ENCODE measurements around the gene NFATC1.

Gene NFATC1

DNA sequence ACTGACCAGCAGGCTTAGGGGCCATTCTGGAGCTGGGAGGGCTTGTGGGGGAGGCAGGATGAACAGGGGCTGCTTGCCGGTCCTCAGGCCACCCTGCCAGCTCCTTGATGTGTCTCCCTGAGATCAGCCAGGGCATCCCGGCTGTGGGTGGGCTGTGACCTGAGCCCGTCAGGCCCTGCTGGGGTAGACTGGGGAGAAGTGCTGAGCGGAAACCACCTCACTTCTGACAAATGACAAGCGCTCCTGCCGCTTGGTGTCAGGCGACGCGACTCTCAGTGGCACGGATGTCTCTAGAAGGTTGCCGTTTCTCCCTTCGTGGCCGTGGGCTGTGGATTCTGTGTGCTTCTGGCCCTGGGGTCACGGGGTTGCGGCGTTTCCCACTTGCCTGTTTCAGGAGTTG is 45.7 kb downstream of the NFATC1 start:
- no peaks in the 10 kb centered on the region for H3K36me3 ChIP-seq (ENCODE audit: control insufficient read depth, insufficient read depth, low read length)
- no peak overlapping the region for H3K4me2 ChIP-seq (ENCODE audit: low read length)
- no peak for TF ChIP-seq CTCF (IDR thresholded peaks at IDR 0.05)
- H3K27ac ChIP-seq: no peak overlapping the region
- no peak overlapping the region for H3K9ac ChIP-seq
- H3K4me1 ChIP-seq: no peaks in the 10 kb centered on the region
- H2AFZ ChIP-seq: no peak overlapping the region
- no peaks in the 10 kb centered on the region for H3K9me3 ChIP-seq (ENCODE audit: control insufficient read depth, low read length)
- no peaks in the 10 kb centered on the region for H3K79me2 ChIP-seq
- no peaks in the 10 kb centered on the region for H3K27me3 ChIP-seq (ENCODE audit: control insufficient read depth, insufficient read depth, low read length)
- no peak overlapping the region for H3K4me3 ChIP-seq (ENCODE audit: low read depth, low read length)

DNA sequence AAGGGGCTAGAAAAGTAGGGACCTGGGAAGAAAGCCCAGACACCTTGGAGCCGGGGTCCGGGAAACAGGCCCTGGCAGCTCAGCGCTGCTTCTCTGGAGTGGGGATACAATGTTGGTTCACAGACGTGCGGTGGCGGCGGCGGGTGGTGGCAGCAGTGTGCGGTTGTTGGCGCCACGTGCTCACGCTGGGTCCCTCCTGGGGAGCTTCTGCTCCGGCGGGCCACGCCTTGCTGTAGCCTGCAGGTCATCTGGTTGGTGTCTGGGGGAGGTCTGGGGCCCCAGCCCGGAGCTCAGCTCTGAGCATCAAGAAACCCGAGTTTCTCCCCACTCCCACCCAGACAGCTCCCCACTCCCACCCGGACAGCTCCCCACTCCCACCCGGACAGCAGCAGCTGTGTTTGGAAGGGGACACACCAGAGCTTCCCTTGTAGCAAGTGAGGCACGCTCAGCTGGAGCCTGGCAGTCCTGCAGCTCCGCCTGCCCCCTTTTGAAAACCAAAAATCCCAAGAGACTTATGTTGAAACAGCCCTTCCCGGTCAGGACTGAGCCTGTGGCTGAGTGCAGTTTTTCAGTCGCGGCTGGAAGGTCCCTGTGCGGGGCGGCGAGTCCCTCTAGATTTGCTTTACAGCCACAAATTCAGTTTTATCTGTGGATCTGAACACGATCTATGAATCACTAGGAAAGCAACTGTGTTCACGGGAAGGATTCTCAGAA is 46.9 kb downstream of the NFATC1 start:
- Histone ChIP-seq H3K27ac (no peak overlapping the region), H3K4me3 (ENCODE audit: low read depth, low read length) (no peak overlapping the region), H3K9me3 (ENCODE audit: control insufficient read depth, low read length) (no peaks in the 10 kb centered on the region), H3K36me3 (ENCODE audit: control insufficient read depth, insufficient read depth, low read length) (no peaks in the 10 kb centered on the region), H3K79me2 (no peaks in the 10 kb centered on the region), H3K4me2 (ENCODE audit: low read length) (no peak overlapping the region), H2AFZ (no peak overlapping the region), H3K9ac (no peak overlapping the region), H3K4me1 (no peaks in the 10 kb centered on the region), H3K27me3 (ENCODE audit: control insufficient read depth, insufficient read depth, low read length) (no peaks in the 10 kb centered on the region)
- no peak for TF ChIP-seq CTCF (IDR thresholded peaks at IDR 0.05)

DNA sequence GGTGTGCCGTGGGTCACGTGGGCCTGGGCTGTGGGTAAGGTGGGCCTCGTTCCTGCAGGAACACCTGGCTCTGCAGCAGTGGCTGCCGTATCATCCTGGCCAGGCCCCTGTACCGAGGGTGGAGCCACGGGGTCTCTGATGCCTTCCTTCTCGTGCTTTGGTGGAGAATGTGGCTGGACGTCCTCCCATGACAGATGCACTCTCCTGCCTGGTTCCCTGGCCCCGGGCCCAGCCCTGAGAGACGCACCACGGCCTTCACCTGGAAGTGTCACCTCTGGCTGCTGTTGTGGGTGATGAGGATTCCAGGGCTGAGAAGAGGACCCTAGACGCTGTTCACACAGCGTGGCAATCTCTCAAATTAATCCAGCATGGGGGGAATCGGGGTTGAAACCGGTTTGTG is 49.5 kb downstream of the NFATC1 start:
- no peak for TF ChIP-seq CTCF (IDR thresholded peaks at IDR 0.05)
- Histone ChIP-seq H3K4me2 (ENCODE audit: low read length) (no peak overlapping the region), H3K36me3 (ENCODE audit: control insufficient read depth, insufficient read depth, low read length) (no peaks in the 10 kb centered on the region), H3K4me3 (ENCODE audit: low read depth, low read length) (no peak overlapping the region), H3K4me1 (no peaks in the 10 kb centered on the region), H3K9ac (no peak overlapping the region), H2AFZ (no peak overlapping the region), H3K9me3 (ENCODE audit: control insufficient read depth, low read length) (no peaks in the 10 kb centered on the region), H3K27ac (no peak overlapping the region), H3K79me2 (no peaks in the 10 kb centered on the region), H3K27me3 (ENCODE audit: control insufficient read depth, insufficient read depth, low read length) (no peaks in the 10 kb centered on the region)

- H3K4me2 ChIP-seq (ENCODE audit: low read length): no peak overlapping the region
- TF ChIP-seq CTCF (IDR thresholded peaks at IDR 0.05): no peak
- H2AFZ ChIP-seq: no peak overlapping the region
- H3K9me3 ChIP-seq (ENCODE audit: control insufficient read depth, low read length): no peaks in the 10 kb centered on the region
- H3K27ac ChIP-seq: no peak overlapping the region
- no peaks in the 10 kb centered on the region for H3K4me1 ChIP-seq
- no peak overlapping the region for H3K4me3 ChIP-seq (ENCODE audit: low read depth, low read length)
- H3K9ac ChIP-seq: no peak overlapping the region
- H3K79me2 ChIP-seq: no peaks in the 10 kb centered on the region
- no peaks in the 10 kb centered on the region for H3K27me3 ChIP-seq (ENCODE audit: control insufficient read depth, insufficient read depth, low read length)
- no peaks in the 10 kb centered on the region for H3K36me3 ChIP-seq (ENCODE audit: control insufficient read depth, insufficient read depth, low read length)
Measured at GRCh38 chr18:79445696-79446561, 50.2 kb downstream of the NFATC1 start.

All from parathyroid adenoma (tissue), 2 donors.